HG03175 (cell line): ENCODE data around the gene MET.

ENCODE experiments used
- ATAC-seq: cut with Tn5 transposase; IDR thresholded peaks from one replicate; pipeline ENCODE4 v1.9.1; 2021; ENCODE audit warnings: mild to moderate bottlenecking, moderate library complexity; ENCODE audit not compliant: unreplicated experiment

MET gene

DNA sequence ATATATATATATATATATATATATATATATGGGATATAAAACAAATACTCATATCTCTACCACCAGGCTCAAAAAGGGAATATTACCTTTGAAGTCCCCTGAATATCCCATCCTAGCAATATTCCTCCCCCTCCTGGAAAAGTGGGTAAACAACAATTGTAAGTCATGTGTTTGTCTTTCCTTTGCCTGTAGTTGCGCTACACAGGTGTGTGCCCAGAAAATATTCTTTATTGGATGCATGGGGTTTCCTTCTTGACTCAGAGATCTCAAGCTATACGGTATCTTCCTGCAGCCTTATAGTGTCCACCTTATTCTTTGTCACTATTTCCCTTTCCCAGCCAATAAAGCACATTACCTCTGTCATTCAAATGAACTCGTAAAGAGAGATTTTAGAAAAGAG lies 54.2 kb downstream of the MET start:
- ATAC-seq, result no peak

DNA sequence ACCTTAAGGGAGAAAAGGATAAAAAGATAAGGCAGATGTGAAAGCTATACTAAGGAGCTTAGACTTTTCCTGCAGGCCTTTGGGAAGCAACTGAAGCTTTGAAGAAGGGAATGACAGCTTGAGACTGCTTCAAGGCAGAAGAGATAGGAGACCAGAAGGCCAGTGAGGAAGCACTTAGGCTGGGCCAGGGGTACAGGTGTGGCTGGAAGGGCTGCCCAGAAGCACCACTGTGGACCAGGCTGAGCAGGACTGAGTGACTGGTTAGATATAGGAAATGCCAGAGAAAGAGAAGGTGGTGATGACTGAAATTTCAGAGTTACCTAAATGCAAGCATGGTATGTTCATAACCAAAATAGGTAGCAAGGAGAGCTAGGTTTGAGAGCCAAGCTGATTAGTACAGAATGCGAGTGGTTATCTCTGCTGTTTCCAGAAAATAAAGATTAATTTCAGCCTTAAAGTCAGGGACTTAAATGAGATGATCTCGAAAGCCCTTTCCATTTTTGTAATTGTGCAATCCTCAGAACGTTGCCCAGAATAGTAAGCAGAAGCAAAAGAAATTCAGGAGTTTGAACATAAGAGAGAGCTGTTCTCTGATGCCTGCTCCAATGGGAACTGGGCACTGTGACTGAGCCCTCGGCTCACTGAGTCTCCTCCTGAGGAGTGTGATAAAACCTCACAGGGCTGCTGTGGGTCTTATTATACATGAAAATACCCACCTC lies 54.9 kb downstream of the MET start:
- no peak for ATAC-seq

DNA sequence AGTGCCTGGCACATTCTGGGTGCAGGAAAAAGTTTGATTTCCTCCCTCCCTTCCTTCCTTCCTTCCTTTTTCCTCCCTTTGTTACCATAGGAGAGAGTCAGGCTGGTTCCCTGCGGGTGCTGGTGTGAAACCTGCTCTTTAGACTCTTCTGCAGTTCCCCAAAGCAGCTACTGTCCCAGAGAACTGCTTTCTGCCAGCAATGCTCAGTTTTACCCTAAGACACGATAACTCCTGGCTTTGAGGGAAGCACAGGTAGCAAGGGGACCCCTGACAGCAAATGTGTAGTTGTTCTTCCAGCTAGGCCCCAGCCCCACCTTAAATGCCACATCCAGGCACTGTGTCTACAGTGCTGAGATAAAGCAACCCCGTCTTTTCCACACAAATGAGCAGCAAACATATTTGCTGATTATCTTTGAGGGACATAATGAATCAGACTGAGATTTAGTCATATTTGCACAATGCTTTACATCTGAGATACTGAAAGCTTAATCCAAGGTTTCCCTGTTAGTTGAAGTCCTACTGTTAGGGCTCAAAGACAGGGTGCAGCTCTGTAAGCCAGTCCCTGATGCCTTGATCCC lies 55.5 kb downstream of the MET start:
- no peak for ATAC-seq

DNA sequence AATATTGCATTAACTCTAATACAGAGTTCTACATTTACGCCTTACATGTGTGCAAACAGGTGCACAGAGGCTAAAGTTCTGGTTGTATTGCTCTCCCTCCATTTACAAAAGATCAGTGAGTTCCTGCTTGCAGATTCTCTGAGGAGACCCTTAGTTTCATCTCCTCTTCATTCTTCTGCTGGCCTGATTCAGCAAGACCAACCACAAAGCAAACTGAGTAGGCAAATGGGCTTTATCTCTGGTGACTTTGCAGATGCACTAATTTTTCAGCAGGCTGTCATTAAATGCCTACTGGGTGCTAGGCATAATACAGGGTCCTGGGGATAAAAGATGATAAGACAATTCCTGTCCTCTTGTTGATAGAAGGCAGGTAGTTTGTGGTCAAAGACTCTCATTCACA lies 56.4 kb downstream of the MET start:
- ATAC-seq, result no peak

DNA sequence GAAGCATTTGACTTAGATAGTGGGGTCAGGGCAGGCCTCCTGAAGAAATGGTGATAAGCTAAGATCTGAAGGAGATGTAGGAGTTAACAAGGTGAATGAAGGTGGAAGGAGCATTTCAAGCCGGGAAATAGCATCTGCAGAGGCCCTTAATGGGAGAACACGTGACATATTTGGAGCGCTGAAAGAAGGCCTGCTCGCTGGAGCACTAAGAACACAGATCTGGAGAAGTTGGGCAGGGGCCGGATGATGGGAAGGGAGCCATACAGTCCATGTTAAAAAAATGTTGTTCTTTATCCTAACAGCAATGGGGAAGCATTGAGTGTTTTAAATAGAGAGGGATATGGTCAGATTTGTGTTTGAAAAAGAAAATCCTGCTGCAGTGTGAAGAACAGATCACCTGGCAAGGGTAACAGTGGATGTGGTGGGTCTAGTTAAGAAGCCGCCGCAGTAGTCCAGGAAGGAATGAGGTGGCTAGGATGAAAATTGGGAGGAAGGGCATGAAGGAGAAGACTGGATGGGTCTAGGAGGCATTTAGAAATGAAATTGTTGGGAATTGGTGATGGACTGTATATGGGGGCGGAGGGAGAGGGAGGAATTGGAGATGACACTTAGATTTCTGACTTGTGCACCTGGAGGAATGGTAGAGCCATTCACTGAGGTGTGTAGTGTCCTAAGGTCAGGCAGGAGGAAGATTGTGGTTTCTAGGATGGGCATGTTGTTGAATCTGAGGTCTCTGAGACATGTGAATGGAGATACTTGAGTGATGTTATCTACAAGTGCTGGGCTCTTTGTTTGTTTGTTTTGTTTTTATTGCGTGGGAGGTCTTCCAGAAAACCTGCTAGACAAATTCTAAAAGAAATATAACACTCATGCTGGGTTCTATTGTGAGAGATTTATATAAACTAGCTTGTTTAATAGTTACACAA lies 58.4 kb downstream of the MET start:
- no peak for ATAC-seq

DNA sequence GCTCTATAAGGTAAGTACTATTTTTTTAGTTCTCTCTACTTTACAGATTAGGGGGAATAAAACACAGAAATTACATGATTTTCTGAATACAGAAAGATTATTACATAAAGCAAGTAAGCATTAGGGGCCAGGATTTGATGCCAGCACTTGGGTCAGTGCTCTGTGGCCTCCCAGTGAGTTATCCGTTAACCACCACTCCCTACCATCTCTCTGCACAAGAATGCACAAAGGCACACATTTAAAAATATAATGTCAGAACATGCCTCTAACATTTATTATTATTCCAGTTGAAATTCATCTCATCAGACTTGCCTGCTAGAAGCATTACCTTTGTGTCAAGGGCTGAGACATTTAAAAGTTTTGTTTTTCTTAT lies 59.0 kb downstream of the MET start:
- ATAC-seq, result no peak

DNA sequence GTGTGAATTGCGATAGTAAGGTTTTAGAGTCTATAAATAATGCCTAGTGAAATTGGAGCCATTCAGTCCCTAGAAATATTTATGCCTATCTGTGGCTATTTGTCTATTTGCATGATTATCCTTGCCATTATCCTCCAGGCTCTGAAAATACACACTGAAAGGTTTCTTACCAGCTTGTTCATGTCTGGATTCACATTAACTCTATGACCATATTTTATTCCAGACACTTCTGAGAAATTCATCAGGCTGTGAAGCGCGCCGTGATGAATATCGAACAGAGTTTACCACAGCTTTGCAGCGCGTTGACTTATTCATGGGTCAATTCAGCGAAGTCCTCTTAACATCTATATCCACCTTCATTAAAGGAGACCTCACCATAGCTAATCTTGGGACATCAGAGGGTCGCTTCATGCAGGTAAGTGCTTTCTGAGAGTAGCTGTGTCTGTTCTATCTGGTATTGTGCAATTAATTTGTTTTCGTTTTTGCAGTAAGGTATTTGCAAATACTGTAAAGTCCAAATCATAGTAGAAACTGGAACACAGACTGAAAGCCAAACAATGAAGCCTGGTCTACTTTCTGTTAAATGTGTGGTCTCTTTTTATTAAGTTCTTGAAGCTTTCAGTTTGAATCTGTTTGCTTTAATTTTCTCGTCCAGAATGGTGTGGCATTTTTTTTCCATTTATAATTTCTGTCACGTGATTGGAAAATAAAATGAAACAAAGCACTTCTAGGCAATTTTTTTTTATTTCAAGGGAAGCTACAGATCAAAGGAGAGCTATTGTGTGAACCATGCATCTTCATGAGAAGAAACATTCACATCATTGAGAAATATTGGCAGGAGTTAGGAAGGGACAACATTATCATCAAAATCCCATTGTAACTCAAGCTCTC lies 59.7 kb downstream of the MET start:
- no peak for ATAC-seq

DNA sequence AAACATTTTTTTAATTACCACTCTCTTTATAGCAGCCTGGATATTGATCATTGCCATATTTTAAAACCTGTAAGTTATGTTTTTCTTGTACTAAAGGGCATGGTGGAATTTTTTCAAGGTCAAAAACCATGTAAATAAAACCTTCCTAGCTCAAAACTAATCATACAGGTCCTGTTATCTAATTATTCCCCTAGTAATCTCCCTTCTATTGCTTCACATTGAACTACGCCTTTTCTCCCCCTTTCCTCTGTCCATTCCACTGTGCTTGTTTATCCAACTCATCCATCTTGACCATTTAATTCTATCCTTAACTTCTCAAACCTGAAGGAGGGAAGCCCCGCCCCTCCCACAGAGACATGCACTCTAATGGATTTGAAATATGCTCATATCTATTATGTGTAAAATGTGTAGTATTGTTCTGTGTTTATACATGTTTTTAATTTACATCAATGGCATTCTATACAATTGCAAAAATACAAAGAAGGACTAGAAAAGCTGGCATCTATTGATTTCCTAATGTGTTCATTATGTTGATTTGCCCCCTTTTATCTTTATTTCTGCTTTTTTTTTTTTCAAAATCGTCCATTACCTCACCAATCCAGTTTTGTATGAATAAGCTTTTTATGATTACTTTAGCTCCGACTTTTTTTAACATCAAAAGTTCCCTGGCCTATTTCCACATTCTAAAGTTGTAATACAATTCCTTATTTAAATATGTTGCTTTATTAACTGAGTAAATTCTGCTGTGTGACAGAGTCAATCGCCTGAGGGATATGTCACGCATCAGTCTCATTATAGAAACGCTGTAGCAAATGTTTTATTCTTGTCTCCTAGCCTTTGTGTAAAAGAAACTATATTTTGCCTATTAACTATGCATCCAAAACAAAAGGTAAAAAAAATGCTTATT lies 61.0 kb downstream of the MET start:
- no peak for ATAC-seq

DNA sequence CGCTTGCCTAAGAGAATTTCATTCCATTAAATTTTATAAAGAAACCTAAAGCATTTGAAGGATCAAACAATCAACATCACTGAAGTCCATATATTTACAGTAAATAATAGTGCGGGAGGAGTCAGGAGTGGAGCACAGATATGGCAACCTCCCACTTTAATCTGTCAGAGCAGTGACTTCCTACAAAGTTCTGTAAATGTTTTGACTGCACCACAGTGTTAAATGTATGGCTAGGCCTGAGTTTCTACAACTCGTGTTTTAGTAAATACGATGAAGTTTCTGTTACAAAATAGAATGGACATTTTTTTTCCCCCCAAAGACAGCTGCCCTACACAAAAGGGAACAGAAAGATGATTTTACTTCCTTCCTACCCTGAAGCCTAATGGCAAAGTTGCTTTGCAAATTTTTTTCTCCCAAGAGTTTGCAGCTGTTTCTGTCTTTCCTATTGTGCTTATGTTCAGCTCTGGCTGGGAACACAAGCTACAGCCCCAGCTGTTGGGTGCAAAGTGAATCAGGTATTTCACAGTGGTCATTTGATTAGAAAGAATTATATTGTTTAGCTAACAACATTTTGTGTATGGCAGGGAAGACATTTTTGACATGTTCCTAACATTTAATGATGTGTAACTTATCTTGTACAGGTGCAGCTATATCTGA lies 62.1 kb downstream of the MET start:
- no peak for ATAC-seq

DNA sequence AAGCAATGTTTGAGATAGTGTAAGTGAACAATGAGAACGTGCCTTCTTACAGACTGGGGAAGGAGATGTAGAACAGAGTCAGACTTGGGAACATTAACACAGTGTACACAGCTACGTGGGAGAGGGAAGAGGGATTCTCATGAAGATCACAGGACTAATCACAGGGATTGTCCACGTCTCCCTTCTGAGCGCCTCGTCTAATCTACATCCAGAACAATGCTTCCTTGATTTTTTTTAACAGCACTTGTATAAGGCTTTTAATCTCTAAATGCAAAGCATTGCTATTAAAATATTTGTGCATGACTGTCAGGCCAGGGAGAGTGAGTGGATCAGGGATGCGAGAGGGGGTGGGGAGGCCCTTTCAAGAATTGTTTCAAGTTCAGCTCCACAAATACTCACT lies 62.7 kb downstream of the MET start:
- no peak for ATAC-seq

DNA sequence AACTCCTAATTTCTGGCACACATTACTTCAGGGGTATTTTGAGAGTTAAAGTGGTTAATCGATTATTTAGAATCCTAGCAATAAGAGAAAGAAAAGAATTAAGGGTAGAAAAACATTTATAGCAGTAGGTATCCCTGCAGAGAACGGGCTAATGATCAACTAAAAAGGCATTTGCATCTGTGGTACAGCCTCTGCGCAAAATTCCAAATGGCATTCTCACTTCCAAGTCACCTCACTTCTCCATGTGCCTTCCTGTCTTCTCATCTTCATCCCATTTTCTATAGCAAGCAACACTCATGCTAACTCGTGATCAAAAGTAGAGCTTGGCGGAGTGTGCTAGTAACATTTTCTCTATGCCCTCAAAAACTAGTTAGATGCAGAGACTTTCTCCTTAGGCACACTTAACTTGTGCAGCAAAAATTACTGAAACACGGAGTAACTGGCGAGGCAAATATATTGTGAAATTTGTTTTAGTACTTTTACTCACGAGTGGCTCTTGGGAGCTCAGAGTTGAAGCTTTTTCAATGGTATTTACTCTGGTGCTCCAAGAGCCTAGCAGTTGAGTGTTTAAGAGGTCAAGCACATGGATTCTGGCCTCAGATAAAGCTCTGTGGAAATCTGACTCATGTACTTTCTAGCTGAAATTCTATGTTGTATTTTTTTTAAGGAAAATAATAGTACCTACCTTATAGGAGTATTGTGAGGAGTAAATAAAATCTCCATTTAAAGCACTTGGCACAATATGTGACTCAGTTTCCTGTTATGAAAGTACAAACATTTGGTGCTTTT lies 65.1 kb downstream of the MET start:
- no peak for ATAC-seq

DNA sequence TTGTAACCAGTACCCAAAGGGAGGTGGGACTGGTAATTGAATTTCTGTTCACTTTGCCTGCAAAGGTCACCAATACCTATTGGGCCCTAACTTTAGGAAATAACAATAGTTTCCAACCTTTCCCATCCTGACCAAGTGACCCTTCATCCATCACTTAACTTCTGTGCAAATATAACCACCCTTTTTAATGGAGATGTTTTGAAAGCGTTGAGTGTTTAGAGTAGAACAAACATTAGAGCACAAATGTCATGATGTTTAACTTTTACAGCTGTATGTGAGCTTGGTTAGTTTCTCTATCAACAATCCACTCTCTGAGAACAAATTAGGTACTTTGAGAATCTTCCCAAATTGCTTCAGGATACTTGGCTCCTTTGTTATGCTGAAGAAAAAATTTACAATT lies 66.4 kb downstream of the MET start:
- ATAC-seq, result no peak

DNA sequence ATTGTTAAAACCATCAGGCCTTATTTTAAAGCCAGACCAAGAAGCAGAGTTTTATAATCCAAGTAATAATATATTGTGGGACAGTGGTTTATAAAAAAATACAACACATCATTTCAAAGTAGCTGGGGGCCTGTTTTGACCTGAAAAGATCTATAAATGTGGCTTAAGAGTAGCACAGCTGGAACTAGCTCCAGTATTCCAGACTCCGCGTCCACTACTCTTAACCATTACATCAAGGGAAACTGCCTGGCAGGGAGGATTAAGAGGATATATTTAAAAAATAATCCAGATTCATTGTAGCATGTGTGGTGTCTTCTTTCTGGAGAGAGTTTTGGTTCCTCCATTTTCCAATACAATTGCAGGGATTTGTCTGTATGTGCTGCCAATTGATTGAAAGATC lies 67.3 kb downstream of the MET start:
- no peak for ATAC-seq

DNA sequence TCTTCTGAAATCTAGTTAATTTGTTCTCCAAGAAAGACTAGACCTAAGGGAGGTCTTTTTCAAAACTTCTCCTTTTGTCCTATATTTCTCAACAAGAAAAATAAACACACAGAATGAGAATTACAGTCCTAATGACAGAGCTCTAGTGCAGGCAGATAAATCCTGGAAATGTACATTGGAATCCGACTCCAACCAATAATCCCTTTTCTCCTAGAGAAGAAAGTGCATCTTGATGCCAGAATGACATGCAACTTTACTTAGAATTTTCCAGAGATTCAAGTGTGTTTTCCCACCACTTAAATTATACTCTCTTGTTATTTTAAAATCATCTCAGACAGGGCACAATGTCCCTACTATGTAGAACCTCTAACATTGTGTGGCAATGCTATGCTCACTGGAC lies 68.2 kb downstream of the MET start:
- ATAC-seq, result no peak

DNA sequence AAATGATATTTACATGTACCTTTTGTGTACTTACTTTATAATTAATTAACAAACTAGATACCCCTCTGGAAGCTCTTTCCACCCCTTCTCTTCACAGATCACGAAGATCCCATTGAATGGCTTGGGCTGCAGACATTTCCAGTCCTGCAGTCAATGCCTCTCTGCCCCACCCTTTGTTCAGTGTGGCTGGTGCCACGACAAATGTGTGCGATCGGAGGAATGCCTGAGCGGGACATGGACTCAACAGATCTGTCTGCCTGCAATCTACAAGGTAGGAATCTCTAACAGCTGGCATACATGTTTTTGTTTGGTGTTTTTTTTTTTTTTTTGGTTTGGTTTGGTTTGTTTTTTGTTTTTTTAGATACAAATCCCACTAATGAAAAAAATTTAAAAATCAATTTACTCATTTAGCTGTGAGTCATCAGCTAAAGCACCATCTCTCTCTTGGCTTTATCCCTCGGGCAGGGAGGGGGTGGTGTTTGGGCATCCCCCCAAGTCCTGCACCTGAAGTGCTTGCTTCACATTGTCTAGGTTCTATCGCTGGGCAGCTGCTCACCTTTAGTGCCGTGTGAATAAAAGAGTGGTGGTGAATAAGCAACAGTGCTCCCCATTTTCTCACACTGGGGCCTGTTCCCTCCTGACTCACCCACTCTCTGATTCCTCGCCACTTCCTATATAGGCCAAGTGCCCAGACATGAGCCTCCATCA lies 68.9 kb downstream of the MET start:
- ATAC-seq, result no peak

DNA sequence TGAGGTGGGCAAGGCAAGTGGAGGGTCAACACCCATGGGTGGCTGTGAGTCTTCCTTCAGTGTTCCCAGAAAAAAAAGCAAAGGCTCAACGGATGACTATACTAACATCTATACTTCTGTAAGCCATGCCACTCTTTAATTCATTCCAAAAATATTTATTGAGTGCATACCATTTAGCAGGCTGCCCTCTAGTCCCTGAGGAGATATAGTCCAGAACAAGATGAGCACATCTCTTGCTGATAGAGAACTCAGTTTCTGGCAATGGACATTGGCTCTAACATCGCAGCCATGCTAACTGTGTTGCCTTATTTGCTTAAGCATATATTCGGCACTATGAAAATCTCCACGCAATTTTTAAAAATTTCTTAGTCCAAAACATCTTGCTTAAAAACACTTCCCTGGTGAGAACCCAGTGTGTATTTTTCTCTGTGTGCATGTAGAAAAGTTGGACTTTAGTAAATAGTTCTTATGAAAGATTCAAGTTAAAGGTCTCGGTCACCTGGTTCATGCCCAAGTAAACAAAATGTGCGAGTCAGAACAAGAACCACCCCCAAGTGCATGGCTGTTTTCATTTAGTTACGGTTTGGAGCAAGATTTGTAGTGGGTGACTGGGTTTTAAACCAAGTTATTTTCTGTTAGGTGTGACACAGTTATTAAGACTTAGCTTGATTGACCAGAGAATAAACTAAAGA lies 69.8 kb downstream of the MET start:
- no peak for ATAC-seq

DNA sequence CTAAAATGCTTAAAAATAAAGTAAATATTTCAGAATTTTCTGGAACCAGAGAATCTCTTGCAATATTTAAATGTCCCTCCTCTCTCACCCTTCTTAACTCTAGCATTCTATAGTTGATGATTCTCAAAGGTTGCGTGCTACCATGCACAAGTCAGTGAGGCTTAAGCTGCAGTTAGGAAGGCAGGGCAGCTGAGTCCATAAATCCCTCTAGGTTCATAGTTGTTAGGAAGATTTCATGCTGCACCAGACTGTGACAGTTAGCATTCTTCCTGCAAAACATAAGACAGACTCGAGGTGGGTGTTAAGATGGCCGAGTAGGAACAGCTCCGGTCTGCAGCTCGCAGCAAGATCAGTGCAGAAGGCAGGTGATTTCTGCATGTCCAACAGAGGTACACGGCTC lies 70.6 kb downstream of the MET start:
- ATAC-seq, result no peak
